BJ (cell line): Measurements from ENCODE around the gene METTL23. TPM values are rescaled to one million over a fixed set of nuclear protein-coding genes. Genes with fewer than 3 reads are reported as not detected.
"Not testable (repeated sequence)": the region's sequence is repeated elsewhere in the genome, so short reads cannot be mapped to it uniquely, and the experiment has no call there.

Source experiments
- CTCF ChIA-PET: fragments of 350-600 bp; formaldehyde crosslinking; extraction: SDS; loops from one replicate; lab custom pipeline; 2021; ENCODE audit warnings: antibody characterized with exemption, inconsistent platforms; lab: Yijun Ruan, JAX
- POLR2A ChIA-PET: fragments of 300-600 bp; sonication (Branson Sonifier 250); formaldehyde crosslinking; extraction: SDS; loops from one replicate; lab custom pipeline; 2021; ENCODE audit warnings: antibody characterized with exemption; lab: Charles Lee
- DNase-seq: peaks from one replicate; pipeline ENCODE4 v3.0.0-alpha.2; 2011; ENCODE audit warnings: low read depth
- H3K27me3 ChIP-seq: 2 replicates; pipeline ENCODE4 v1.6.0; 2011; ENCODE audit warnings: low read length; ENCODE audit not compliant: control insufficient read depth, insufficient read depth
- H3K36me3 ChIP-seq: 2 replicates; pipeline ENCODE4 v1.5.1; 2011; ENCODE audit warnings: low read length; ENCODE audit not compliant: control insufficient read depth, insufficient read depth
- H3K4me3 ChIP-seq: 2 replicates; pipeline ENCODE4 v1.5.1; 2011; ENCODE audit warnings: low read depth, mild to moderate bottlenecking, control low read depth, low read length
- polyA plus RNA-seq: library from polyadenylated mRNA; depleted of rRNA; stranded (reverse); fragments of >200 nt; gene quantifications from 2 replicates; pipeline ENCODE4 v1.2.3, GENCODE V29; 2011
- TF ChIP-seq, protein P1 (sequence below): IDR thresholded peaks from 2 replicates; pipeline ENCODE4 v1.5.1; 2011; ENCODE audit warnings: low read depth, mild to moderate bottlenecking, control low read depth, inconsistent platforms, low read length, moderate library complexity; ENCODE audit not compliant: insufficient read depth

METTL23 gene
- polyA plus RNA-seq, 1 experiment, result 35.0 TPM

DNA sequence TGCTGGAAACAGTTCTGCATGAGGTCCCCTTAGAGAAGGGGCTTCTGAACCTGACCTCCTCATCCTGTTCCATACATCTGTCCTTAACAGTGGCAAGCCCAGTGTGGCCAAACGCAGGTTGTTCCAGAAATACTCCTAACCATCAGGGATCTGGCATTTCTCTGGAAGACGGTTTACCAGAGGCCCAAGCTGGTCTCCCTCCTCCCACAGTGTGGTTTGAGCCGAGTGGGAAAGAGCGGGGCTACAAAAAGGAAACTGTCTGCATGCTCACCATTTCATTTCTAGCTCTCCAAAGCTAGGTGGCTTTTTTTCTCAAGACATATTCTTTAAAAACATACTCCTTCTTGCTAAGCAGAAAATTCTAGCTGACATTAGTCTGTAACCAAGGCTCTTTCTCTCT, 21.8 kb upstream of the METTL23 start:
- DNase-seq, result no peak
- TF ChIP-seq, protein P1, sequence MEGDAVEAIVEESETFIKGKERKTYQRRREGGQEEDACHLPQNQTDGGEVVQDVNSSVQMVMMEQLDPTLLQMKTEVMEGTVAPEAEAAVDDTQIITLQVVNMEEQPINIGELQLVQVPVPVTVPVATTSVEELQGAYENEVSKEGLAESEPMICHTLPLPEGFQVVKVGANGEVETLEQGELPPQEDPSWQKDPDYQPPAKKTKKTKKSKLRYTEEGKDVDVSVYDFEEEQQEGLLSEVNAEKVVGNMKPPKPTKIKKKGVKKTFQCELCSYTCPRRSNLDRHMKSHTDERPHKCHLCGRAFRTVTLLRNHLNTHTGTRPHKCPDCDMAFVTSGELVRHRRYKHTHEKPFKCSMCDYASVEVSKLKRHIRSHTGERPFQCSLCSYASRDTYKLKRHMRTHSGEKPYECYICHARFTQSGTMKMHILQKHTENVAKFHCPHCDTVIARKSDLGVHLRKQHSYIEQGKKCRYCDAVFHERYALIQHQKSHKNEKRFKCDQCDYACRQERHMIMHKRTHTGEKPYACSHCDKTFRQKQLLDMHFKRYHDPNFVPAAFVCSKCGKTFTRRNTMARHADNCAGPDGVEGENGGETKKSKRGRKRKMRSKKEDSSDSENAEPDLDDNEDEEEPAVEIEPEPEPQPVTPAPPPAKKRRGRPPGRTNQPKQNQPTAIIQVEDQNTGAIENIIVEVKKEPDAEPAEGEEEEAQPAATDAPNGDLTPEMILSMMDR, result no peak
- ChIA-PET CTCF (interaction anchor here (1.8 kb wide), 1 partner anchor 23 kb away, joined by 7 read pairs; no protein-coding TSS in a partner anchor), POLR2A (no interaction called here)
- Histone ChIP-seq H3K27me3 (no peaks in the 10 kb centered on the region), H3K4me3 (no peak overlapping the region), H3K36me3 (peaks cover 2% of the 10 kb centered on the region; the same call in 1 of the 2 replicates)

DNA sequence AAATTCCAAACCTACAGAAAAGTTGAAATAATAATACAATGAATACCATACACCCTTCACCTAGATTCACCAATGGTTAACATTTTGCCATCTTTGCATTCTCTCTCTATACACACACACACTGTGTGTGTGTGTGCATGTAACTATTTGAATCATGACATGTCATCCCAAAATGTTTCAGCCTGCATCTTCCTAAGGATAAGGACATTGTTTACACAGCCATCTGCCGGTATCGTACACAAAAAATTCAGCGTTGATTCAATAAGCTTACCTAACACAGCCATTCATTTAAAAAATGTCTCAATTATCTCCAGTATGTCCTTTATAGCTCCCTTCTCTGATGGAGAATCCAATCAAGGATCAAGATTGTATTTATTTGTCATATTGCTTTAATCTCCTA, 19.8 kb upstream of the METTL23 start:
- Histone ChIP-seq H3K36me3 (peaks cover 2% of the 10 kb centered on the region; the same call in 1 of the 2 replicates), H3K4me3 (no peak overlapping the region), H3K27me3 (no peaks in the 10 kb centered on the region)
- TF ChIP-seq, protein P1, result no peak
- no peak for DNase-seq
- ChIA-PET CTCF (no interaction called here), POLR2A (interaction anchor here (0.7 kb wide), 1 partner anchor 460 kb away, joined by 9 read pairs; no protein-coding TSS in a partner anchor)

- ChIA-PET CTCF (interaction anchor here (0.5 to 2.7 kb wide), 6 partner anchors 11 to 171 kb away, joined by 3 to 18 read pairs (median 4); partner anchors contain the start of gene CYGB), POLR2A (interaction anchor here (0.6 to 1.1 kb wide), 3 partner anchors 20 to 758 kb away, joined by 3 to 4 read pairs (median 3); no protein-coding TSS in a partner anchor)
Observed at GRCh38 chr17:76707985-76708807, 18.4 kb upstream of the METTL23 start.

GRCh38 chr17:76709077-76709950, 17.3 kb upstream of the METTL23 start:
- ChIA-PET POLR2A (interaction anchor here (0.6 to 1.2 kb wide), 4 partner anchors 8 to 401 kb away, joined by 3 to 6 read pairs (median 4); no protein-coding TSS in a partner anchor), CTCF (interaction anchor here (0.7 to 2.7 kb wide), 4 partner anchors 7 to 28 kb away, joined by 4 to 18 read pairs (median 6); no protein-coding TSS in a partner anchor)
- Histone ChIP-seq H3K27me3 (no peaks in the 10 kb centered on the region), H3K36me3 (peaks cover 9% of the 10 kb centered on the region), H3K4me3 (peak overlapping the region; percentile 84)
- TF ChIP-seq, protein P1, result no peak
- peak; percentile 93 for DNase-seq

More at GRCh38 chr17:76707985-76708807, 18.4 kb upstream of the METTL23 start:
- H3K27me3 ChIP-seq, result no peaks in the 10 kb centered on the region
- H3K4me3 ChIP-seq, result no peak overlapping the region; the same call in 1 of the 2 replicates
- peaks cover 3% of the 10 kb centered on the region; the same call in 1 of the 2 replicates for H3K36me3 ChIP-seq
- DNase-seq, result no peak
- TF ChIP-seq, protein P1, result peak; percentile 19; the same call in 1 of the 2 replicates

GRCh38 chr17:76709951-76710862, 16.4 kb upstream of the METTL23 start:
- not testable (repeated sequence) for H3K36me3 ChIP-seq, H3K27me3 ChIP-seq, DNase-seq
- POLR2A ChIA-PET, result interaction anchor here (1.2 kb wide), 1 partner anchor 9 kb away, joined by 6 read pairs; no protein-coding TSS in a partner anchor
- H3K4me3 ChIP-seq, result peak overlapping the region; percentile 84
- CTCF ChIA-PET, result interaction anchor here (0.7 to 2.7 kb wide), 4 partner anchors 8 to 180 kb away, joined by 3 to 18 read pairs (median 5); no protein-coding TSS in a partner anchor
